ENCODE data around the gene TEX36. TPM values are rescaled to one million over a fixed set of nuclear protein-coding genes. Genes with fewer than 3 reads are reported as not detected.
"Not testable (repeated sequence)": the region's sequence is repeated elsewhere in the genome, so short reads cannot be mapped to it uniquely, and the experiment has no call there.

The TEX36 gene
- total RNA-seq, 1 donor from 2014 or later, result not detected

DNA sequence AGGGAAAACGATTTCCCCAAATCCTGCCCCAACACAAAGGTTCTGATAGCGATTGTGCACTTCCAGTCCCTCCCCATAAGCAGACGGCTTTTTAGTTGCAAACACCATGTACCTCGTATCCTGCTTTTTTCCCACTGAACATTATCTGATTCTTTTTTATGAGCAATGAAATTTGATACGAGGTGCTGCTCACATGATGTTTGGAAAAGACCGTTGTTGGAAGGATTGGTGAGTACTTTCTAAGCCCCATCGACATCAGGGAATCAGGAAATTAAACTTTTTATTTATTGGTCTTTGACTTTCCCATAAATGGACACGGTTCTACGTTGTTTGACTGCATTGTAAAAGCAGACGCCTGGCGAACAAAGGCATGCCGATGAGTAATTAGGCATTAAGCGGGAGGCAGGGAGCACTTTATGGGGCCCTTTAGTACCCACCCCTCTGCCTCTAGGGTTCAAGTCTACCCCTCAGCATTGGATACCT, 49.4 kb downstream of the TEX36 start:
- Mint-ChIP-seq H3K9me3 (no peaks in the 10 kb centered on the region), H3K4me1 (no peaks in the 10 kb centered on the region), H3K4me3 (no peak overlapping the region), H3K27me3 (no peaks in the 10 kb centered on the region), H3K36me3 (ENCODE audit: low read depth) (no peaks in the 10 kb centered on the region), H3K27ac (no peak overlapping the region)
- DNase-seq, result no peak
- intact Hi-C loops (cut with micrococcal nuclease), result no loop called here

DNA sequence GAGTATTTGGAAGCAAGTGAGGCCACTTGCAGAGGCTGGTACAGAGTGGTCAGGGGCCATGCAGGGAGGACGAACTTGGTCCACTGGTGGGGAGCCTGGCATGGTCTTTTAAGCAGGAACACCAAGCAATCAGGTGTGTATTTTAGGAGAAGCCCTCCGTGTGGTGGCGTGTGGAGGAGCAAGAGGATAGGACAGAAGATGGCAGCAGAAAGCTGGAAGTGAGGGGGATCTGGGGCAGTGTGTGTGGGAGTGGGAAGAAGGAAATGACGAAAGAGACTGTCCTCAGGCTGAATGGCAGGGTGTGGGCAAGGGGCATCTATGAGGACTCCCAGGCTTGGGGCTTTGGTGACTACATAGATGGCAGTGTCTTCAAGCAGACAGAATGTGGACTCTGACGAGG, 51.2 kb downstream of the TEX36 start:
- H3K27ac Mint-ChIP-seq, result no peak overlapping the region
- H3K4me3 Mint-ChIP-seq, result no peak overlapping the region
- no peaks in the 10 kb centered on the region for H3K27me3 Mint-ChIP-seq
- no peaks in the 10 kb centered on the region for H3K9me3 Mint-ChIP-seq
- H3K4me1 Mint-ChIP-seq, result no peaks in the 10 kb centered on the region
- intact Hi-C loops (cut with micrococcal nuclease), result no loop called here
- H3K36me3 Mint-ChIP-seq (ENCODE audit: low read depth), result no peaks in the 10 kb centered on the region
- no peak for DNase-seq

DNA sequence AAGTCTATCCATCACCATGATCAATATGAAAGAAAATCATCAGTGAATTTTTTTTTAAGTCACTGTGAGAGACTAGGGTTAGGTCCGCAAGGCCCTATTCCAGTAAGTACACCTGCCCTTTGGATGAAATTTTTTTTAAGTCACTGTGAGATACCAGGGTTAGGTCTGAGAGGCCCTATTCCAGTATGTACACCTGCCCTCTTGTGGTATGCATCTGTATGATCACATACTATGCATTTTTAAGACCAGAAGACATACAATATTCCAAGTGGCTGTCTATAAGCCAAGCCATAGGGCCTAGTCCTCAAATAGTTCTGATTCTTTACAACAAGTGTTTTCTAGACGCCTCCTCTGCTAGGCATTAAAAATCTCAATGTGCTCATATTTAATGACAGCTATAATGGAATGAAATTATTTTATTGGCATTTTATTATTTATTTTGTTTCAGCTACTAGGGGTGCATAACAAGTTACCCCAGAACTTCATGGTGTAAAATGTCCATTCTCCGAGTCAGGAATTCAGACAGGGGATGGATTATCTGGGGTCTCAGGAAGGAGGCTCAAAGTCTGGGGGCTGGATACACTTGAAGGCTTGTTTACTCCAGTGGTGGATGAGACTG, 53.1 kb downstream of the TEX36 start:
- H3K4me3 Mint-ChIP-seq, result no peak overlapping the region
- H3K4me1 Mint-ChIP-seq, result no peaks in the 10 kb centered on the region
- H3K27ac Mint-ChIP-seq, result no peak overlapping the region
- no peak for DNase-seq
- H3K27me3 Mint-ChIP-seq, result peaks cover 2% of the 10 kb centered on the region
- no peaks in the 10 kb centered on the region for H3K36me3 Mint-ChIP-seq (ENCODE audit: low read depth)
- H3K9me3 Mint-ChIP-seq, result no peaks in the 10 kb centered on the region
- intact Hi-C loops (cut with micrococcal nuclease), result no loop called here

DNA sequence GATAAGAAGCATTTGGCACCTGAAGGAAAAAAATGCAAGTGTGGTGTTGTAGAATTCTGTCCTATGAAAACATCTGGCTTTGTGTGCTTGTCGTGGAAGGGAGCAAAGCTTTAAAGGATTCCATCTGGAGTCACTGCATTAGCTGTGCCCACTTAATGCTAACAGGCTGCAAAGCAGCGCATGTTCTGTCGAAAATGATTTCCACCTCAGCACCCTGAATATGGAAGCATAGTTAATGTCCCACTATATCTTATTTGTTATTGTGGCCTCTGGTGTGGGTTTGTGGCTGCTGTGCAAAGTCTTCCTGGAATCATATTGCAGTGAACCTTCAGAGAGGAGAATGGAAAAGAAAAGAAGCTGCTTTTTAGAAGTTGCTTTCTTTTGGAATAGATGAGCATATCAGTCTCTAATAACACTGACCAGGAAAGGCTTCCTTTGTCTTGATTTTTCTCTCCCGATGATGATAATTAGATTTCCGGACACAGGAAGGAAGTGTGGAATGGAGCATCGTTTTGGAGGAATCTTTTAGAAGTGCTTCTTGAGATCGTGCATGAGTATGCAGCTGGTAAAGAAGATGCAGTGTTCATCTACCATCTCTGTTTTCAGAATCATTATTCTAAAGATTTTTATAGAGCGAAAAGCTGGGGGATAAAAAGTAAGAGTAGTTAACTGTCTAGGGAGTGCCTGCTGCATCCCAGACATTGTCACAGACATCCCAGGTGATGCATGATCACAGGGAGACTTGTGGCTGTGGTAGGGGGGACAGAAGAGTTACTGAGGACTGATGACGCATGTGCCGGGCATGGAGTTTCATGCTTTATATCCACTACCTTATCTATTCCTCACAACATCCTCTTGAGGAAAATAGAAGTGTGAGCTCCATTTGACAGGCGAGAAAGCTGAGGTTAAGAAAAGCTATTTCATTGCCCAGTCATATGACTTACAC, 54.6 kb downstream of the TEX36 start:
- H3K27me3 Mint-ChIP-seq, result peaks cover 2% of the 10 kb centered on the region
- intact Hi-C loops (cut with micrococcal nuclease), result no loop called here
- no peak overlapping the region for H3K27ac Mint-ChIP-seq

DNA sequence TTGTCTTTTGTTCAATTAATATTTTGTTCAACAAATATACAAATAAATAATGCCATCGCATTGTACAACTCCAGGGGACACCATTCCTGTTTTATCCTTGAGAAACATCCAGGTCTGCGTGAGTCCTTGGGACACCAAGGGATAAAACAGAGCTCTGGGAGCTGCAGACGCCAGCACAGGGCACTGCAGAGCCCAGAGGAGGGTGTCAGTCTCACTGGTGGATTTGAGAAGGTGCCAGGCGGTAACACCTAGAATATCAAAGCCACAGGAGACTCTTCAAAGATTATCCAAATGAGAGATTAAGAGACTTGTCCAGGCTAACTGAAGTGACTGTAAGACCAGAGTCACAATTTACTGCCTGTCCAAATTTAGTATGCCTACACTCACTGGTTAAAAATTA, 55.3 kb downstream of the TEX36 start:
- intact Hi-C loops (cut with micrococcal nuclease), result no loop called here
- Mint-ChIP-seq H3K27me3 (peaks cover 2% of the 10 kb centered on the region), H3K4me3 (no peak overlapping the region), H3K36me3 (ENCODE audit: low read depth) (no peaks in the 10 kb centered on the region), H3K9me3 (no peaks in the 10 kb centered on the region), H3K4me1 (no peaks in the 10 kb centered on the region), H3K27ac (no peak overlapping the region)
- no peak for DNase-seq

More for the DNA sequence above, 54.6 kb downstream of the TEX36 start:
- H3K9me3 Mint-ChIP-seq, result no peaks in the 10 kb centered on the region
- no peaks in the 10 kb centered on the region for H3K4me1 Mint-ChIP-seq
- H3K4me3 Mint-ChIP-seq, result no peak overlapping the region
- H3K36me3 Mint-ChIP-seq (ENCODE audit: low read depth), result no peaks in the 10 kb centered on the region
- no peak for DNase-seq

DNA sequence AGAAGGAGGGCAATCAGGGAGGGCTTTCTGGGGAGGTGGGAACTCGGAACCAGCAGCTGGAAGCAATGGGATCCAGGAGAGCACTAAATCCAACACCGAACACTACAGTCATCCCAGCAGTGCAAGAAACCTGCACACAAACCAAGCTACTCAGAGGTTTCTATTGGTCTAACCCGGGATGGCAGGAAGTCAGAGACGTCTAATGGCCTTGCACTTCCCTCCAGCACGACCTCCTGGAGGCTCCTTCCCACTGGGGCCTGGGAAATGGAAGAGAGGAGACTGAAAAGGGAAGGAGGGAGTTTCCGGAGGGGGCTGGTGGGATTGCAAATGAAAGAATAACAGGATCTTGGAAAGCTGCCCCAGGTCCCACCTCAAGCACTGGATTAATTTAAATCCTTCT, 56.3 kb downstream of the TEX36 start:
- Mint-ChIP-seq H3K9me3 (no peaks in the 10 kb centered on the region), H3K27me3 (peaks cover 2% of the 10 kb centered on the region), H3K36me3 (ENCODE audit: low read depth) (no peaks in the 10 kb centered on the region), H3K27ac (no peak overlapping the region), H3K4me3 (no peak overlapping the region), H3K4me1 (no peaks in the 10 kb centered on the region)
- DNase-seq, result no peak
- intact Hi-C loops (cut with micrococcal nuclease), result no loop called here

DNA sequence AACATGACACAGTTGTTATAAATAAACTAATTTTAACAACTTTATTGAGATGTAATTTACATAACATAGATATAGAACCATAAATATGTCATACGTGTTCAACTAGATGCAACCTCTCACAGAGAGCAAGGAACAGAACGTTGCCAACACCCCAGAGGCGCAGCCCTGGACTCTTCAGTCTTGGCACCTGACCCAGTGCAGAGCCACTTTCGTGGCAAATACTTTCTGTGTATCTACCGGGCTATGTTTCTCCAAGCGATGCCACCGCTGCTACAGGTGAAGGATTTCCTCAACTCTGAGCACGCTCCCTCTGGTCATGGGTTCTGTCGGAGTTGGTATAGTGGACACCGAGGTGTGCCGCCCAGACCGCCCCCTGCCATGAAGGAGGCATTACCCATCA, 57.4 kb downstream of the TEX36 start:
- H3K27me3 Mint-ChIP-seq, result peaks cover 2% of the 10 kb centered on the region
- H3K27ac Mint-ChIP-seq, result no peak overlapping the region
- DNase-seq, result no peak
- intact Hi-C loops (cut with micrococcal nuclease), result no loop called here
- no peaks in the 10 kb centered on the region for H3K4me1 Mint-ChIP-seq
- no peaks in the 10 kb centered on the region for H3K36me3 Mint-ChIP-seq (ENCODE audit: low read depth)
- no peaks in the 10 kb centered on the region for H3K9me3 Mint-ChIP-seq
- no peak overlapping the region for H3K4me3 Mint-ChIP-seq

DNA sequence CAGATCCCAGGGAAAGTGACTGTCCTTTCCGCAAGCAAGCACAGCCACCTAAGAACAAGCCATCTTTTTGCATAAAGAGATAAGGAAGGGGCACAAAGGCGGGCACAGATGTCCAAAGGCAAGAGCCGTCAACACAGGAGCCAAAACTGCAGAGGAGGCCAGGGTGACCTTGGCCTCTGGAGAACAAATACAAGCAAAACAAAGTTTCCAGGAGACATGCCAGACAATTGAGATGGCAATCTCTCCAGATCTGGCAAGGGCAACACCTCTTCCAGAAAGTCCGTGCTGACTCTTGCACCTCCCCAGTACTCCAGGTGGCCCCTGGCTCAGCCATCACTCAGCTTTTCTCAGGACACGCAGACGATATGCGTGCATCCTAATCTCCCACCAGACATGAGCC, 58.2 kb downstream of the TEX36 start:
- Mint-ChIP-seq H3K27ac (no peak overlapping the region), H3K9me3 (no peaks in the 10 kb centered on the region), H3K27me3 (peaks cover 2% of the 10 kb centered on the region), H3K4me1 (no peaks in the 10 kb centered on the region), H3K4me3 (no peak overlapping the region), H3K36me3 (ENCODE audit: low read depth) (no peaks in the 10 kb centered on the region)
- intact Hi-C loops (cut with micrococcal nuclease), result no loop called here
- DNase-seq, result no peak

DNA sequence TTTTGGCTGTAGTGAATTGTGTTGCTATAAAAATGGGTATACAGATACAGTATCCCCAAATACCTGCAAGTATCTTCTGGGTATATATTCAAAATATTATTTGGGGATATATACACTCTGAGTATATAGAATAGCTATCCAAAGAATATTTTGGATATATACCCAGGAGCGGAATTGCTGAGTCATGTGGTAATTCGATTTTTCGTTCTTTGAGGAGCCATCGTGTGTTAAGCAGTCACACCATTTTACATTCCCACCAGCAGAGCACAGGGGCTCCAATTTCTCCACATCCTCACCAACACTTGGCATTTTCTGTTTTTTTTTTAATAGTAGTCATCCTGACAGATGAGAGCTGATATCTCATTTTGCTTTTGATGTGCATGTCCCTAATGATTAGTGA, 61.9 kb downstream of the TEX36 start:
- H3K36me3 Mint-ChIP-seq (ENCODE audit: low read depth), result no peaks in the 10 kb centered on the region
- H3K27me3 Mint-ChIP-seq, result no peaks in the 10 kb centered on the region
- H3K27ac Mint-ChIP-seq, result no peak overlapping the region
- intact Hi-C loops (cut with micrococcal nuclease), result no loop called here
- H3K4me1 Mint-ChIP-seq, result no peaks in the 10 kb centered on the region
- no peak overlapping the region for H3K4me3 Mint-ChIP-seq
- H3K9me3 Mint-ChIP-seq, result no peaks in the 10 kb centered on the region
- DNase-seq, result no peak

DNA sequence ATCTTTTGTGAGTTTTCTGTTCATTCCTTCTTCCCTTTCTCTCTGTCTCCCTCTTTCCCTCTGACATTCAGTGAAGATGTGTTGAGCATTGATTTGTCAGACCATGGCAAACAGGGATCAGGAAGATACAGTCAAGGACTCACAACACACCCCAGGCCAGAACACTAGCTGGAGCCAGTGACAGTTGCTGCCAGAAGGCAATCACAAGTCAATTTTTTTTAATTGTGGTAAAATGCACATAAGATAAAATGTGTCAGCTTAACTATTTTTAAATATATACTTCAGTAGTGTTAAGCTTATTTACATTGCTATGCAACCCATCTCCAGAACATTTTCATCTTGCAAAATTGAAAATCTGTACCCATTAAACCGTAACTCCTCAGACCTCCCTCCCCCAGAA, 62.6 kb downstream of the TEX36 start:
- Mint-ChIP-seq H3K27ac (no peak overlapping the region), H3K36me3 (ENCODE audit: low read depth) (no peaks in the 10 kb centered on the region), H3K27me3 (no peaks in the 10 kb centered on the region), H3K4me1 (no peaks in the 10 kb centered on the region), H3K4me3 (no peak overlapping the region), H3K9me3 (no peaks in the 10 kb centered on the region)
- intact Hi-C loops (cut with micrococcal nuclease), result no loop called here
- DNase-seq, result no peak

DNA sequence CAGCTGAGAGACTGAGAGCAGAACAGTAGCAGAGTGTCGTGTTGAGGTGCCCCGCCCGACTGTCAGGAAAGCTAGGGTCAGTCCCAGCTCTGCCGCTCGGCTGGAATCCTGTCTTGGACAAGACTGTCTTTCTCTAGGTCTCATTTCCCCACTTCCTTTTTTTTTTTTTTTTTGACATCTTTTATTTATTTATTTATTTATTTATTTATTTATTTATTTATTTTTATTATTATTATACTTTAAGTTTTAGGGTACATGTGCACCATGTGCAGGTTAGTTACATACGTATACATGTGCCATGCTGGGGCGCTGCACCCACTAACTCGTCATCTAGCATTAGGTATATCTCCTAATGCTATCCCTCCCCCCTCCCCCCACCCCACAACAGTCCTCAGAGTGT, 69.9 kb downstream of the TEX36 start:
- H3K36me3 Mint-ChIP-seq (ENCODE audit: low read depth); intact Hi-C loops (cut with micrococcal nuclease); H3K9me3 Mint-ChIP-seq; H3K4me3 Mint-ChIP-seq; H3K27me3 Mint-ChIP-seq; H3K4me1 Mint-ChIP-seq; DNase-seq; H3K27ac Mint-ChIP-seq: not testable (repeated sequence)

DNA sequence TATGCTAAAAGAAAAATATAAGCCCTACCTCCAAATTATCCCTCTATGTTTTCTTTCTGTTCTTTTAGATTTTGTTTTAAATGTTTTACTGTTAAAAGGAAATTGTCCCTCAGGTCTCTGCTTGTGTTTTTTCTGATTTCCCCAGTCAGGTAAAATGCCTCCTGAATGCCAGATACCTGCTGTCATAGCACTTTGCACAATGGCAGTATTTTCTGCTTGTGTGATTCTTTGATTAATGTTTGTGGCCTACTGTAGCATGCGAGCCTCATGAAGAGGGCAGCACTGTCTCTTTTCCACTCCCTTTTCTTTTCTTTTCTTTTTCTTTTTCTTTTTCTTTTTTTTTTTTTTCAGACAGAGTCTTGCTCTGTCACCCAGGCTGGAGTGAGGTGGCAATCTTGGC, 71.2 kb downstream of the TEX36 start:
- Mint-ChIP-seq H3K27me3 (no peaks in the 10 kb centered on the region), H3K4me1 (no peaks in the 10 kb centered on the region), H3K36me3 (ENCODE audit: low read depth) (no peaks in the 10 kb centered on the region), H3K9me3 (no peaks in the 10 kb centered on the region), H3K4me3 (no peak overlapping the region), H3K27ac (no peak overlapping the region)
- no peak for DNase-seq
- intact Hi-C loops (cut with micrococcal nuclease), result no loop called here

DNA sequence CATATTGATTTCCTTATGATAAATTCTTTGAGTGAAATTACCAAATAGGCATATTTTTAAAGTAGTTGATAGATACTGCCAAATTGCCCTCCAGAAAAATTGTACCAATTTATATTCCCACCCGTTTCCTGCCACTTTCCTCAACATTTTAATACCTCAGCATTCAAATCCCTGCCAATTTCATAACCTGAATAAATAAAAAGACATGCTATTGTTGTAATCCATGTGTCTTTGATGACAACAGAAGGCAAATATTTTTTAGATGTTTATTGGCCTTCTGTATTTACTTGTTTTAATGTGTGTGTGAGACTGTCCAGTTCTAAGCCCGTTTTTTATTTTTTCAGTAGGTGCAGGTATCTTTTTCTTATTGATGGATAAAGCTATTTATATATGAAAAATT, 71.7 kb downstream of the TEX36 start:
- no peak overlapping the region for H3K4me3 Mint-ChIP-seq
- H3K27me3 Mint-ChIP-seq, result no peaks in the 10 kb centered on the region
- no peak for DNase-seq
- no peaks in the 10 kb centered on the region for H3K36me3 Mint-ChIP-seq (ENCODE audit: low read depth)
- no peak overlapping the region for H3K27ac Mint-ChIP-seq
- H3K9me3 Mint-ChIP-seq, result no peaks in the 10 kb centered on the region
- intact Hi-C loops (cut with micrococcal nuclease), result no loop called here
- H3K4me1 Mint-ChIP-seq, result no peaks in the 10 kb centered on the region

DNA sequence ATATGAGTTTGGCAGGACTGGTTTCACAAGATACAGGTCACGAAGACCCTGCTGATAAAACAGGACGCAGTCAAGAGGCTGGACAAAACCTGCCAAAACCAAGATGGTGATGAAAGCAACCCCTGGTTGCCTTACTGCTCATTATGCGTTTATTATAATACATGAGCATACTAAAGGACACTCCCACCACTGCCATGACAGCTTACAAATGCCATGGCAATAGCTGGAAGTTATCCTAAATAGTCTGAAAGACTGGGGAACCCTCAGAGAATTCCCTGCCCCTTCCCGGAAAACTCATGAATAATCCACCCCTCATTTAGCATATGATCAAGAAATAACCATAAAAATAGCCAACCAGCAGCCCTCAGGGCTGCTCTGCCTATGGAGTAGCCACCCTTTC, 73.1 kb downstream of the TEX36 start:
- no peak for DNase-seq
- intact Hi-C loops (cut with micrococcal nuclease), result no loop called here
- H3K4me3 Mint-ChIP-seq, result no peak overlapping the region
- no peaks in the 10 kb centered on the region for H3K4me1 Mint-ChIP-seq
- H3K27ac Mint-ChIP-seq, result no peak overlapping the region
- H3K36me3 Mint-ChIP-seq (ENCODE audit: low read depth), result no peaks in the 10 kb centered on the region
- no peaks in the 10 kb centered on the region for H3K27me3 Mint-ChIP-seq
- H3K9me3 Mint-ChIP-seq, result no peaks in the 10 kb centered on the region
